Left ventricle myocardium superior (tissue), 1 donor: Measurements from ENCODE around the gene LCP1. TPM values are rescaled to one million over a fixed set of nuclear protein-coding genes. Genes with fewer than 3 reads are reported as not detected.
"Not testable (repeated sequence)": the region's sequence is repeated elsewhere in the genome, so short reads cannot be mapped to it uniquely, and the experiment has no call there.

Experiments used
- ATAC-seq: fragments of 200-7000 bp; cut with Tn5 transposase; one replicate; pipeline ENCODE4 v1.9.1; 2020; ENCODE audit warnings: mild to moderate bottlenecking, moderate library complexity
- DNase-seq: peaks from one replicate; pipeline ENCODE4 v3.0.0-alpha.2; 2020
- intact Hi-C: fragments of 100-400 bp; cut with micrococcal nuclease; formaldehyde crosslinking; loops from one replicate; pipeline ENCODE4 v1.11.0; 2022
- total RNA-seq: library from RNA; stranded (reverse); fragmentation: NEBNext Ultra II Directional; extraction: Animal tissue kit (Norgen Biotek cat#: 25700); gene quantifications from one replicate; pipeline ENCODE4 v1.2.1, GENCODE V29; 2021
- donor health status: DM: no; HTN: yes; CAD: no; lungs with severe emphysema.

LCP1 gene
- total RNA-seq, 1 donor from 2014 or later: 22.9 TPM

- no peak for ATAC-seq
- intact Hi-C loops: no loop called here
Observed at GRCh38 chr13:46165485-46166223, 16.3 kb downstream of the LCP1 start.

GRCh38 chr13:46164661-46165060 lies 17.3 kb downstream of the LCP1 start:
- DNase-seq (no peak), ATAC-seq (no peak)
- intact Hi-C loops: no loop called here

More at GRCh38 chr13:46165485-46166223, 16.3 kb downstream of the LCP1 start:
- DNase-seq: no peak

GRCh38 chr13:46162741-46163140 lies 19.2 kb downstream of the LCP1 start:
- ATAC-seq, intact Hi-C loops, DNase-seq: not testable (repeated sequence)

GRCh38 chr13:46160471-46161066 lies 21.4 kb downstream of the LCP1 start:
- DNase-seq: no peak
- intact Hi-C loops: no loop called here
- ATAC-seq: peak; percentile 37

- ATAC-seq (no peak), DNase-seq (no peak)
- intact Hi-C loops: no loop called here
Observed at GRCh38 chr13:46160065-46160464, 21.9 kb downstream of the LCP1 start.

- intact Hi-C loops: no loop called here
- DNase-seq (no peak), ATAC-seq (no peak)
Observed at GRCh38 chr13:46158983-46159382, 23.0 kb downstream of the LCP1 start.

- ATAC-seq: no peak
- DNase-seq: no peak
- intact Hi-C loops: no loop called here
Observed at GRCh38 chr13:46158222-46158621, 23.8 kb downstream of the LCP1 start.

- ATAC-seq: peak; percentile 31
- intact Hi-C loops: no loop called here
- DNase-seq: no peak
Observed at GRCh38 chr13:46154136-46154801, 27.7 kb downstream of the LCP1 start.

GRCh38 chr13:46152627-46153328 lies 29.2 kb downstream of the LCP1 start:
- no peak for ATAC-seq
- intact Hi-C loops: no loop called here
- no peak for DNase-seq

- DNase-seq (no peak), ATAC-seq (no peak)
- intact Hi-C loops: no loop called here
Observed at GRCh38 chr13:46150134-46150693, 31.8 kb downstream of the LCP1 start.

- intact Hi-C loops: no loop called here
- ATAC-seq: no peak
- no peak for DNase-seq
Observed at GRCh38 chr13:46149272-46150133, 32.5 kb downstream of the LCP1 start.

GRCh38 chr13:46146898-46147297 lies 35.1 kb downstream of the LCP1 start:
- DNase-seq (no peak), ATAC-seq (no peak)
- intact Hi-C loops: no loop called here

- ATAC-seq (no peak), DNase-seq (no peak)
- intact Hi-C loops: no loop called here
Observed at GRCh38 chr13:46145950-46146349, 36.0 kb downstream of the LCP1 start.

GRCh38 chr13:46145135-46145534 lies 36.8 kb downstream of the LCP1 start:
- no peak for ATAC-seq
- DNase-seq: no peak
- intact Hi-C loops: no loop called here

- DNase-seq (no peak), ATAC-seq (no peak)
- intact Hi-C loops: no loop called here
Observed at GRCh38 chr13:46143184-46143701, 38.7 kb downstream of the LCP1 start.

- intact Hi-C loops: no loop called here
- DNase-seq: no peak
- ATAC-seq: no peak
Observed at GRCh38 chr13:46142776-46143175, 39.2 kb downstream of the LCP1 start.

- DNase-seq (no peak), ATAC-seq (no peak)
- intact Hi-C loops: no loop called here
Observed at GRCh38 chr13:46140044-46140443, 41.9 kb downstream of the LCP1 start.

GRCh38 chr13:46137627-46138317 lies 44.2 kb downstream of the LCP1 start:
- intact Hi-C loops: no loop called here
- ATAC-seq: no peak
- DNase-seq: no peak
